ENCODE data around the gene ZNF487. TPM values are rescaled to one million over a fixed set of nuclear protein-coding genes. Genes with fewer than 3 reads are reported as not detected.
"Not testable (repeated sequence)": the region's sequence is repeated elsewhere in the genome, so short reads cannot be mapped to it uniquely, and the experiment has no call there.

The ZNF487 gene
- total and polyA plus RNA-seq, 4 donors: 8.4 to 25.4 (median 9.1) TPM

DNA sequence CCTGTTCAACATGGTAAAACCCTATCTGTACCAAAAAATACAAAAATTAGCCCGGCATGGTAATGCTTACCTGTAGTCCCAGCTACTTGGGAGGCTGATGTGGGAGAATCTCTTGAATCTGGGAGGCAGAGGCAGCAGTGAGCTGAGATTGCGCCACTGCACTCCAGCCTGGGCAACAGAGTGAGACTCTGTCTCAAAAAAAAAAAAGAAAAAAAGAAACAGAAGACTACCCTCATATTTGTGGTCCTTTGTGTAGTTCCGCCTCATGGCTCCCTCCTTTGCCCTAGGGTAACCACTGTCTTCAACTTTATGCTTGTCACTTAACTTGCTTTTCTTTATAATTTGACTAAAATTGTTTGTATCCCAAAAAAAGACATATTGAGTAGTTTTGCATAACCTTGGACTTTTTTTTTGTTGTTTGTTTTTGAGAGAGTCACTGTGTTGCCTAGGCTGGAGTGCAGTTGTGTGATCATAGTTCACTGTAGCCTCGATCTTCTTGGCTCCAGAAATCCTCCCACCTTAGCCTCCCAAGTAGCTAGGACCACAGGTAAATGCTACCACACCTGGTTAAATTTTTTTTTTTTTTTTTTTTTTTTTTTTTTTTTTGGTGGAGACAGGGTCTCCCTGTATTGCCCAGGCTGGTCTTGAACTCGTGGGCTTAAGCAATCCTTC lies 3.7 kb downstream of the ZNF487 start:
- DNase-seq (no peak), ATAC-seq (ENCODE audit: insufficient read depth, low FRiP score) (no peak)
- Histone ChIP-seq H3K9me3 (ENCODE audit: control insufficient read depth in 4 of 4, insufficient read depth in 3 of 4, low read length in 3 of 4) (no peaks in the 10 kb centered on the region), H3K4me1 (ENCODE audit: control insufficient read depth in 5 of 5, insufficient read depth in 5 of 5, low read length in 5 of 5) (peaks cover 0 to 4% (median 0%) of the 10 kb centered on the region in 5 donors), H3K36me3 (ENCODE audit: control insufficient read depth in 4 of 4, insufficient read depth in 4 of 4, low read length in 4 of 4) (no peaks in the 10 kb centered on the region), H3K27ac (ENCODE audit: low read depth in 1 of 2, low read length in 1 of 2) (no peak overlapping the region), H3K9ac (ENCODE audit: insufficient read depth in 1 of 2, low read length in 2 of 2) (no peak overlapping the region), H3K4me3 (no peak overlapping the region), H3K27me3 (ENCODE audit: control insufficient read depth in 3 of 3, insufficient read depth in 3 of 3, low read length in 2 of 3) (no peaks in the 10 kb centered on the region)
- 88 to 89% methylated on average over 5 of the region's 5 CpGs for WGBS, 2 donors
- TF ChIP-seq, protein P1, sequence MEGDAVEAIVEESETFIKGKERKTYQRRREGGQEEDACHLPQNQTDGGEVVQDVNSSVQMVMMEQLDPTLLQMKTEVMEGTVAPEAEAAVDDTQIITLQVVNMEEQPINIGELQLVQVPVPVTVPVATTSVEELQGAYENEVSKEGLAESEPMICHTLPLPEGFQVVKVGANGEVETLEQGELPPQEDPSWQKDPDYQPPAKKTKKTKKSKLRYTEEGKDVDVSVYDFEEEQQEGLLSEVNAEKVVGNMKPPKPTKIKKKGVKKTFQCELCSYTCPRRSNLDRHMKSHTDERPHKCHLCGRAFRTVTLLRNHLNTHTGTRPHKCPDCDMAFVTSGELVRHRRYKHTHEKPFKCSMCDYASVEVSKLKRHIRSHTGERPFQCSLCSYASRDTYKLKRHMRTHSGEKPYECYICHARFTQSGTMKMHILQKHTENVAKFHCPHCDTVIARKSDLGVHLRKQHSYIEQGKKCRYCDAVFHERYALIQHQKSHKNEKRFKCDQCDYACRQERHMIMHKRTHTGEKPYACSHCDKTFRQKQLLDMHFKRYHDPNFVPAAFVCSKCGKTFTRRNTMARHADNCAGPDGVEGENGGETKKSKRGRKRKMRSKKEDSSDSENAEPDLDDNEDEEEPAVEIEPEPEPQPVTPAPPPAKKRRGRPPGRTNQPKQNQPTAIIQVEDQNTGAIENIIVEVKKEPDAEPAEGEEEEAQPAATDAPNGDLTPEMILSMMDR (IDR thresholded peaks at IDR 0.05; ENCODE audit: control extremely low read depth, extremely low read depth): no peak

DNA sequence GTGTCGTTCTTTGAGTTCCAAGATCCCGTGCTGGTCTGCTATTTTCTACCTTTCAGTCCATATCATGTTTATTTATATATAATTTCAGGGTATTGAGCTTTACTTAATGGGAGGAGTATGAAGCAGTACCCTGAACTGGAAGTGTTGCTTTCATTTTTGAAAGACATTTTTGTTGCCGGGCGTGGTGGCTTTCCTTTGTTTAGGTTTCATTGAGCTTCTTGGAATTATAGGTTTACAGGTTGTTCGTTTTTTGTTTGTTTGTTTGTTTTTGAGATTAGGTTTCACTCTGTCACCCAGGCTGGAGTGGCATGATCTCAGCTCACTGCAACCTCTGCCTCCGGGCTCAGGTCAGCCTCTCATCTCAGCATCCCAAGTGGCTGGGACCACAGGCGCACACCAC lies 7.4 kb downstream of the ZNF487 start:
- no peak for ATAC-seq (ENCODE audit: insufficient read depth, low FRiP score)
- Histone ChIP-seq H3K27ac (ENCODE audit: low read depth in 1 of 2, low read length in 1 of 2) (no peak overlapping the region), H3K36me3 (ENCODE audit: control insufficient read depth in 4 of 4, insufficient read depth in 4 of 4, low read length in 4 of 4) (no peaks in the 10 kb centered on the region), H3K4me1 (ENCODE audit: control insufficient read depth in 5 of 5, insufficient read depth in 5 of 5, low read length in 5 of 5) (no peaks in the 10 kb centered on the region), H3K9me3 (ENCODE audit: control insufficient read depth in 4 of 4, insufficient read depth in 3 of 4, low read length in 3 of 4) (no peaks in the 10 kb centered on the region), H3K27me3 (ENCODE audit: control insufficient read depth in 3 of 3, insufficient read depth in 3 of 3, low read length in 2 of 3) (no peaks in the 10 kb centered on the region), H3K4me3 (no peak overlapping the region), H3K9ac (ENCODE audit: insufficient read depth in 1 of 2, low read length in 2 of 2) (no peak overlapping the region)
- 79 to 89% methylated on average over 7 of the region's 7 CpGs for WGBS, 2 donors
- TF ChIP-seq, protein P1 (IDR thresholded peaks at IDR 0.05; ENCODE audit: control extremely low read depth, extremely low read depth): no peak
- no peak for DNase-seq

DNA sequence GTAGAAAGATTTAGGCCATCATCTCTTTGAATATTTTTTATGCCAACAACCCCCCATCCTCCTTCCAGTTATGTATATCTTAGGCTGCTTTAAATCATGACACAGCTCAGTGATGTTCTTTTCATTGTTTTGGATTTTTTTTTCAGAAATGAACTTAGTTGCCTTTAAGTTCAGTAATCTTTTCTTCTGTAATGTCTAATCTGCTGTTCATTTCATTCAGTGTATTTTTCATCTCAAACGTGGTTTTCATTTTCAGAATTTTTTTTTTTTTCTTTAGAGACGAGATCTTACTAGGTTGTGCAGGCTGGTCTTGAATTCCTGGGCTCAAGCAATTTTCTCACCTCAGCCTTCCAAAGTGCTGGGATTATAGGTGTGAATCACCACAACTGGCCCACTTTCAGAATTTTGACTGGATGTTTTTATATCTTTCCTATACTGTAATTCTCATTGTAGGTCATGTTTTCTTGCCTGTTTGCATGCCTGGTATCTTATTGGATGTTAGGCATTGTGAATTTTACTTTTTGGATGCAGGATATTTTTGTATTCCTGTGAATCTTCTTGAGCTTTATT lies 8.1 kb downstream of the ZNF487 start:
- WGBS, 2 donors: 92 to 96% methylated on average over 2 of the region's 2 CpGs
- no peak overlapping the region for H3K4me3 ChIP-seq

DNA sequence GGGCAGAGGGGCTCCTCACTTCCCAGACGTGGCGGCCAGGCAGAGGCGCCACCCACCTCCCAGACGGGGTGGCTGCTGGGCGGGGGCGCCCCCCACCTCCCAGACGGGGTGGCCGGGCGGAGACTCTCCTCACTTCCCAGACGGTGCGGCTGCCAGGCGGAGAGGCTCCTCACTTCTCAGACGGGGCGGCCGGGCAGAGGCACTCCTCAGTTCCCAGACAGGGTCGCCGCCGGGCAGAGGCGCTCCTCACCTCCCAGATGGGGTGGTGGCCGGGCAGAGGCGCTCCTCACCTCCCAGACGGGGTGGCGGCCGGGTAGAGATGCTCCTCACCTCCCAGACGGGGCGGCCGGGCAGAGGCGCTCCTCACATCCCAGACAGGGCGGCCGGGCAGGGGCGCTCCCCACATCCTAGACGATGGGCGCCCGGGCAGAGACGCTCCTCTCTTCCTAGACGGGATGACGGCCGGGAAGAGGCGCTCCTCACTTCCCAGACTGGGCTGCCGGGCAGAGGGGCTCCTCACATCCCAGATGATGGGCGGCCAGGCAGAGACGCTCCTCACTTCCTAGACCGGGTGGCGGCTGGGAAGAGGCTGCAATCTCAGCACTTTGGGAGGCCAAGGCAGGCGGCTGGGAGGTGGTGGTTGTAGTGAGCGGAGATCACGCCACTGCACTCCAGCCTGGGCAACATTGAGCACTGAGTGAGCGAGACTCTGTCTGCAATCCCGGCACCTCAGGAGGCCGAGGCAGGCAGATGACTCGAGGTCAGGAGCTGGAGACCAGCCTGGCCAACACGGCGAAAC lies 9.5 kb downstream of the ZNF487 start:
- H3K27ac ChIP-seq (ENCODE audit: low read depth in 1 of 2, low read length in 1 of 2); H3K9ac ChIP-seq (ENCODE audit: insufficient read depth in 1 of 2, low read length in 2 of 2); H3K9me3 ChIP-seq (ENCODE audit: control insufficient read depth in 4 of 4, insufficient read depth in 3 of 4, low read length in 3 of 4); H3K4me3 ChIP-seq; DNase-seq; H3K36me3 ChIP-seq (ENCODE audit: control insufficient read depth in 4 of 4, insufficient read depth in 4 of 4, low read length in 4 of 4); H3K4me1 ChIP-seq (ENCODE audit: control insufficient read depth in 5 of 5, insufficient read depth in 5 of 5, low read length in 5 of 5); ATAC-seq (ENCODE audit: insufficient read depth, low FRiP score); H3K27me3 ChIP-seq (ENCODE audit: control insufficient read depth in 3 of 3, insufficient read depth in 3 of 3, low read length in 2 of 3): not testable (repeated sequence)
- 96 to 97% methylated on average over 47 to 53 of the region's 53 CpGs for WGBS, 2 donors

More for the DNA sequence above, 8.1 kb downstream of the ZNF487 start:
- Histone ChIP-seq H3K9me3 (ENCODE audit: control insufficient read depth in 4 of 4, insufficient read depth in 3 of 4, low read length in 3 of 4) (no peaks in the 10 kb centered on the region), H3K36me3 (ENCODE audit: control insufficient read depth in 4 of 4, insufficient read depth in 4 of 4, low read length in 4 of 4) (no peaks in the 10 kb centered on the region), H3K27ac (ENCODE audit: low read depth in 1 of 2, low read length in 1 of 2) (no peak overlapping the region), H3K4me1 (ENCODE audit: control insufficient read depth in 5 of 5, insufficient read depth in 5 of 5, low read length in 5 of 5) (no peaks in the 10 kb centered on the region), H3K9ac (ENCODE audit: insufficient read depth in 1 of 2, low read length in 2 of 2) (no peak overlapping the region), H3K27me3 (ENCODE audit: control insufficient read depth in 3 of 3, insufficient read depth in 3 of 3, low read length in 2 of 3) (no peaks in the 10 kb centered on the region)
- DNase-seq (no peak), ATAC-seq (ENCODE audit: insufficient read depth, low FRiP score) (no peak)
- TF ChIP-seq, protein P1 (IDR thresholded peaks at IDR 0.05; ENCODE audit: control extremely low read depth, extremely low read depth): no peak

All from lung (tissue), 12 donors.